OCI-M2 (cell line): Measurements from ENCODE around the gene KLHL12.

ENCODE experiments used
- DNase-seq: peaks from one replicate; lab custom pipeline; 2025; ENCODE audit not compliant: unreplicated experiment; lab: John Stamatoyannopoulos, UW

KLHL12 gene

DNA sequence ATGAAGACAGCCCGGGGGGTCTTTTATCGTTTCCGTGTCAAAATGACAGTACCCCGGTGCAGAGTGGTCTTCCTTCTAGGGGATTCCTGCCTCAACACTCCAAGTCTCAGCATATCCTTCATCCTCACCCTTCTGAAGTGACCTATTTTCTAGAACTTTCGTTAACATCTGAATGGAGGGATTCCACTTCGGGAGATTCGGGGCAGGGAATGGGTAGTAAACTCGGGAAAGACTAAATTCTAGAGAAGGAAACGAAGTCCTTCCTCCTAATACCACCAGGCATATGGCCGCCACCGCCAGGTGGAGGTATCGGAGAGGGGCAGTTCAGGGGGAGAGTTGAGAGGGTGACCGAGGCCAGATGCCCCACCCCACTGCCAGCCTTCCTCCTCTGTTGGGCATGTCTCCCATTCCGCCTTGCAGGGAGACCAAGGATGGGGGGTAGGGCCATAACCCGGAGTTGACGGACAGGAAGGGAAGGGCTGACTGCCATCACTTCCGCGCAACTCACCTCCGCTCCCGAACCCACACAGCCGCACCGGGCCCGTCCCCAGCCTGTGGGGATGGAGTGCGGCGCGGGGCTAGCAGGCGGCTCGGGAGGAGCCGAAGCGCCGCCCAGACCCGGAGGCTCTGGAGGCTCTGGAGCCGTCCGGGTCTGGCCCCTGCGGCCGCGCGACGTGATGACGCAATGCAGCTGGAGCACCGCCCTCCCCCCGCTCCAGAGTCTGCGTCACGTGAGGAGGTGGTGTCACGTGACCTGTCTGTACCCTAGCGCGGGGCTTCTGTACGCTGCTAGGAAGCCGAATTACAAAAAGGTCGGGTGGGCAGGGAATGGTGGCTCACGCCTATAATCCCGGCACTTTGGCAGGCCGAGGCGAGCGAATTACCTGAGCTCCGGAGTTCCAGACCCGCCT is at the start of gene KLHL12:
Gene KLHL12, minus strand, starts transcription at position 654 of the 911 bp plus-strand sequence. CDS start 2,072 bp downstream, outside the sequence.
- peak; percentile 49 for DNase-seq

DNA sequence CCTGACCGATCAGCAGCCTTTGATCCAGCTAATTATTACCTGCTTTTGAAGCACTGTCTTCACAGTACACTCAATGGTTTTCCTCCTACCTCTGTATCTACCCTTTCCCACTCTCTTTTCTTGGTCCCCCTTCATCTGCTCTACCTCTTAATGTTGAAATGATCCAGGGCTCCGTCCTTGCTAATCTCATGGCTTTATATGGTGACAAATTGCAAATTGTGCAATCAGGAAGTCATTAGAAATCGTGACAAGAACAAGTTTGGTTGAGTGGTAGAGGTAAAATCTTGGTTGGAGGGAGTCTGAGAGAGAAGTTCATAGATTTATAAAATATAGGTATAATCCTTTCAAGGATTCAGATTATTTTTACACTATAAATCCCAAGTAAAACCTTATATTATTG is 49.6 kb upstream of the KLHL12 start:
- no peak for DNase-seq

DNA sequence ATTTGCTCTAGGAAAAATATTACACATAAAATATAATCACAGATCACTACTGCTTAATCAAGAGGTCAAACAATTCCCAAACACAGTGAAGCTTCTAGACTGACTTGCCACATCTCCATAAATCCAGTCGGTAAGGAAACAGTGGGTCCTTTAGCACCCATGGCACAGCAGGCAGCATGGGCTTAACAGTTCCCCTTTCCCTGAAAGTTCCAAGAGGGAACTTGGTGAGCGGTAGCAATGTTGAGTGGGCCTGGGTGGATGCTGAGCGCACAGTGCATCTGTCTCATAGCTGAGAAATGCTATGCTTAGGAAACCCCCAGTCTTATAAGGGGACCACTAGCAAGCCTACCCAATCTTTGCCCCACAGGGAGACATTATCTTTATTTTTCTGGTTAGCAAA is 47.8 kb upstream of the KLHL12 start:
- DNase-seq, result no peak

DNA sequence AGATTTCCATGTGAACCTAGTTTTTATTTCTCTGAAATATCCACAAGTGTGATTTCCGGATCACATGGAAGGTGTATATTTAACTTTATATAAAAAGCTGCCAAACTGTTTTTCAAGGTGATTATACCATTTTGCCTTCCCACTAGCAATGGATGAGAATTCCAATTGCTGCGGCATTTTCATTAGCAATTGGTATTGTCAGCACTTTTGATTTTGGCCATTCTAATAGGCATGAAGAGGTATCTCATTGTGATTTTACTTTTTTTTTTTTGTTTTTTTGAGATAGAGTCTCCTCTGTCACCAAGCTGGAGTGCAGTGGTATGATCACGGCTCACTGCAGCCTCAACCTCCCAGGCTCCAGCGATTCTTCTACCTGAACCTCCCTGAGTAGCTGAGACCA is 45.0 kb upstream of the KLHL12 start:
- no peak for DNase-seq

DNA sequence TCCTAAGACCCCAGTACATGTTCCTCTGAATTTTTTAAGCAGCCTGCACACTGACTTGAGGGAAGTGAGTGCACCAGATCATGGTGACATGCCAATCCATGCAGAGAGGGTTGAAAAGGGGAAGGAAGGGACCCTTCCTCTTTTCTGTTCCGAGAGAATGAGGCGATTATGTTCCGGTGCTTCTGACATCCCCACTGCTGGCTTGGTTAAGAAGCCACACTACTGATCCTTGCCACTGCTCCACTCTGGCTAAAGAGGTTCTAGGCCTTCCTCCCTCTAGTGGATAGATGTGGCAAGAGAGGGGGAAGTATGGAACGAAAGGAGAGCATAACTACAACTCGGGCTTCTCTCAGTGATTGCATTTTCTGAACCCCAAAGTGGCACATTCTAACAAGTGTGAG is 41.9 kb upstream of the KLHL12 start:
- peak; percentile 86 for DNase-seq

DNA sequence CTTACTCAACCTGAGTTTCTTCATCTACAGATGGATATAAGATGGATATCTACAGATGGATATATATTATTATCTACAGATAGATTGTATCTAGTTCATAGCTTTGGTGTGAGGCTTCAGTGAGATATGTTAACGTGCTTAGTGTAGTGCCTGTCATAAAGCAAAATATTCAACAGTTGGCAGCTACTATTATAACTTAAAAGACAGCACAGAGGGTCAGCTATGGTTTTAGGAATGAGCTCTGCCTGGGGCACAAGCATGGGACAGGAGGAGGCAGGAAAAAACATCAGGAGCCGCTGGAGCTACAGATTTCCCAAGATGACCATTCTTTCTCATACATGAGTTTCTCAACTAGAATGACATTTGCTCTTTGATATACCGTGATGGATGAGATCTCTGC is 41.3 kb upstream of the KLHL12 start:
- DNase-seq, result no peak

DNA sequence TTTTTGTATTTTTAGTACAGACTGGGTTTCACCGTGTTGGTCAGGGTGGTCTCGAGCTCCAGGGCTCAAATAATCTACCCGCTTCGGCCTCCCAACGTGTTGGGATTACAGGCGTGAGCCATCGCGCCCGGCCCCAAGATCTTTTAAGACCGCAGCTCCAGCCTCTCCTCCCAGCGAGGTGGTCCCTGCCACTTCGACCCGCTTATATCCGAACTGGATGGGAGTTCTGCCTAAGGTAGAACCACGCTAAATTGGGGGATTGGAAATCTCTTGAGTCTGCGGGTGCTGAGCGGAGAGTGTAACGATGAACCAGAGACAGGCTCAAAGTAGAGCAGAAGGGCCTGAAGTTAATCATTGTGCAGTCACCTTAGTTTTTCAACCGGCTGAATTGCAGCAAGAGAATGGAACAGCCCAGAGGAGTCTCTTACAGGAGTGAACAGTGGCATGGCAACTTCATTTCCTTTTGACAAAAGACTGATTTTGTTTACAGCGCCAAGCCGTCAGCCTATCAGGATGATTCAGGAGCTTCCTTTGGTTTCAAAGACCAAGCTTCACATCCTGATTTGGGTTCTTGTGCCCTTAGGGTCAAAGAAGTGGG is 40.7 kb upstream of the KLHL12 start:
- no peak for DNase-seq

DNA sequence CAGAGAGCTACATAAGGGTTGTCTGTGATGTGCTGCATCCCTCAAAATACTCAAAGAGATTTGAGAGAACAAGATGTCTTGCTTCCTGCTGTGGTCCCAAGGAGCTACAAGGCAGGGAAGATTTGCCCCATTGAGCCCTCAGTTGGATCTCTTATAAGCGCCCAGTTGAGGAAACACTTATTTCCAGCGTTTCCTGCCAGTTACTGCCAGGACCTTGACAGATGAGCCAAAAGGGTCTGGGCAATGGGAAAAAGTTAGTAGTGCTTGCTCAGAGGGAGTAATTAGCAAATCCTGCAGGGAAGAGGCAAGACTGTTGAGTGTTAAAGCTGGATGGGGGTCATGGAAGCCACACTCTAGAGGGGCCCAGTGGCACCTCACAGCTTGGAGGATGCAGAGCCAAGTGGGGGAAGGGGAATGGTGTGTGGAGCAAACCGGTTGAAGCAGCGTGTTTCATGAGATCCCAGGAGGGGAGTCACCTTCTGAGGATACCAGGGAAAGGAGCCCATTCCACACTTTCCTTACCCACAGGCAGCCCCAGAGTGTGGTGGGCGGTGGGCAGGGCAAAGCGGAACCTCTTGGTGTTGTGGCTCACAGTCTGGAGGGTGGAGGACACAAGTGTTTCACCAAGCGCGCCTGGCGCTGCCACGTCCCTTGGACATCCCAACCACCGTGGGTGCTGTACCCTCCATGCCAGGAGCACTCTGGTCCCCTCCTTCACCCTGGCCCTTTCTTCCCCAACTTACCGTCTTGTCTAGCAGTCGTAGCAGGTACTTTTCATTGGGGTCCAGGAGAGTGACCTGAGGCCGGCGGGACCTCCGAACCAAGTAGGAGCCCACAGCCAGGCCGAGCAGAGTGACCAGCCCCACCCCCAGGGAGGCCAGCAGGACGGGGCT is 39.2 kb upstream of the KLHL12 start:
- no peak for DNase-seq

DNA sequence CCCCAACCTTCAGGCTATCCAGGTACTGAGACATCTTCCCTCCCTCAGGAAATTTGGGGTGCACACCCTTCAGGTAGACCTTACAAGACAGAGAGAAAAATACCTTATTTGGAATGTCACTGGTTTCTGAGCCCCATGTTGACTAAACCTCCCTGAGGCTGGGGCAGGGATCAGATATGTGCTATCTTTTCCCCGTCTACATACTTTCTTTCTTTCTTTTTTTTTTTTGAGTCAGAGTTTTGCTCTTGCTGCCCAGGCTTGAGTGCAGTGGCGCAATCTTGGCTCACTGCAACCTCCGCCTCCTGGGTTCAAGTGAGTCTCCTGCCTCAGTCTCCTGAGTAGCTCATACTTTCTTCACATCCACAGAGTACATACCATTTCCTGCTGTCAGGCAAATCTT is 38.4 kb upstream of the KLHL12 start:
- no peak for DNase-seq

DNA sequence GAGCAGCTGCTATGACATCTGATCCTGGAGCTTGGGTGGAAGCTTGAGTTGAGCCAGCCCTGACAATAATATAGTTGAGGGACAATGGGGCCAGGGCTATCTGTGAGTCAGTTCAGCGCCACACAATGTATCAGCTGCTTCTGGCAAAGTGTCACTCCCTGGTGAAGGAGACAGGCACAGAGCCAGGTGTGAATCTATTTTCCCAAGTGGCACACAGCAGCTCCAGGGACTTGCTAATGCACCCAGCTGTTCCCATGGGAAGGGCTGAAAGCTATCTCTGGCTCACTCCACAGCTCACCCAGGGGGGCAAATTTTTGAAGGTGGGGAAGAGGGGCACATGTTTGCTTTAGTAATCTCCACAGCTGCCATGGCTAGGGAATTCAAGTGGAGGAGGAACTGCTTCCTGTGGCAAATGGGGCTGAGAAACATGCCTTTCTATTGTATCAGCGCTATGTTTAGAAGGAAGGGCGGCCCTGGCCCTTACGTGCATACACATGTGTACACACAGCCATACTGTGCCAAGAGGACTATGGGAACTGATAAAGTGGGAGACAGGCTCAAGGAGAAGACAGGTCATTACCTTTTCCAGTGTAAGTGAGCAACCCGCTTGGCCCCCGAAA is 37.9 kb upstream of the KLHL12 start:
- DNase-seq, result no peak

DNA sequence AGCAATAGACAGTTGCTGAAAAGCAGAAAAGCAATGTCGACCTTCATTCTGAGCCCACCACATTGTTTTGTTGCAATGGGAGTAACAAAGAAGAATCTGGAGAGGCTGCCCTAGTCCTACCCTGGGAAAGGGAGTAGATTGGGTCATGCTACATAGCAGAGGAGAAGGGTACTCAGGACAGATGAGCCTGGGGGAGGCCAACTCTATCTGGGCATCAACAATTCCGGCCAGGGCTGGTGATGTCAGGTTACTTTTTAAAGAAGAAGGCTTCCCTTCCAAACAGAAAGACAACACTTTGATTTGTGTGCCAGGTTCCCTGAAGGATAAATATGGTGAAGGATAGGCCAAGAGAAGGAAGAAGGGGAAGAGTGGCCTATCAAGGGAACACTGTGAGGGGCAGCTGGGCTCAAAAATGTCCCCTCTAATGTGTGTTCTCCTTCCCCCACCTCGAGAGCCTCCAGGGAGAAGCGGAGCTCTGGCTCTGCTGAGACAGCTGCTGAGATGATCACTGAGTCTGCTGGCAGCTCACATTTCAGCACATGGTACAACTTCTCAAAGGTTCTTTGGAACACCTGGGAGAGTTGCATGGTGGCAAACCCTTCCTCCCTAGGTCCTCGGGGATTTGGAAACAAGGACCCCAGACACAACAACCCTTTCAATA is 34.3 kb upstream of the KLHL12 start:
- no peak for DNase-seq

DNA sequence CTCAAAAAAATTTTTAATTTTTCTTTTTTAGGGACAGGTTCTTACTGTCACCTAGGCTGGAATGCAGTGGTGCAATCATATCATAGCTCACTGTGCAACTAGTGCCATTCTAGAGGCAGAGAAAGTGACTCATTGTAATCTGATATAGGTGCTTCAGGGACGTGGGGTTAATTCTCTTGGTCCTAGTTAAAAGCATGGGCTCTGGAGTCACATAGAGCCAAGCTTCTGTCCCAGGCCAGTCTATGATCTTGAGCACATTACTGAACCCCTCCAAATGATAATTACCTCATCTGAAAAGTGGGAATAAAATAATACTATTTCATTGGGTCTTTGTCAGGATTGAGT is 32.2 kb upstream of the KLHL12 start:
- no peak for DNase-seq

DNA sequence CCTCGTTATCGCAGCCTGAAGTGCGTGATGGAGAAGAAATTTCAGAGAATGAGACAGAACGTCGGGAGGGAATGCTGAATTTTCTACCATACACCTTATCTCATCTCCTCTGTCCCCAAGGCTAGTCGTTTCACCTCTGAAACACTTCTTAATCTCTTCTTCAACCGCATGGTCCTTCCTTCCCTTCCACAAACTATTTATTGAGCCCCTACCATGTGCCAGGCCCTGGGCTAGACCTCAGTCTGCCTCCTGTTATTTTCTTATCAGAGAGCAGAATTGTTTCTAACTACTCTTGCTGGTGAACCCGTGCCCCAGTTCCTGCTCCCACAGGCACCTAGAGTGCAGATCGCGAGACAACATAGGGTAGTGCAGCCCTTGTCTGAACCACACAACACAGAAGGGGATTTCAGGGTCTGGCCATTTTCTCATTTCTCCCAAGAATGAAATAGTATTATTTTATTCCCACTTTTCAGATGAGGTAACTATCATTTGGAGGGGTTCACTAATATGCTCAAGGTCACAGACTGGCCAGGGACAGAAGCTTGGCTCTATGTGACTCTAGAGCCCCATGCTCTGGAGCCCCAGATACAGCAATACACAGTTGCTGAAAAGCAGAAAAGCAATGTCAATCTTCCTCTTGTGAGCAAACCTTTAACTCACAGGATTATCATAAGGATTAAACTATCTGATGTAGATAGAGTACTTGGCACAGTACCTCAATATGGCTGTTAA is 31.7 kb upstream of the KLHL12 start:
- DNase-seq, result no peak

DNA sequence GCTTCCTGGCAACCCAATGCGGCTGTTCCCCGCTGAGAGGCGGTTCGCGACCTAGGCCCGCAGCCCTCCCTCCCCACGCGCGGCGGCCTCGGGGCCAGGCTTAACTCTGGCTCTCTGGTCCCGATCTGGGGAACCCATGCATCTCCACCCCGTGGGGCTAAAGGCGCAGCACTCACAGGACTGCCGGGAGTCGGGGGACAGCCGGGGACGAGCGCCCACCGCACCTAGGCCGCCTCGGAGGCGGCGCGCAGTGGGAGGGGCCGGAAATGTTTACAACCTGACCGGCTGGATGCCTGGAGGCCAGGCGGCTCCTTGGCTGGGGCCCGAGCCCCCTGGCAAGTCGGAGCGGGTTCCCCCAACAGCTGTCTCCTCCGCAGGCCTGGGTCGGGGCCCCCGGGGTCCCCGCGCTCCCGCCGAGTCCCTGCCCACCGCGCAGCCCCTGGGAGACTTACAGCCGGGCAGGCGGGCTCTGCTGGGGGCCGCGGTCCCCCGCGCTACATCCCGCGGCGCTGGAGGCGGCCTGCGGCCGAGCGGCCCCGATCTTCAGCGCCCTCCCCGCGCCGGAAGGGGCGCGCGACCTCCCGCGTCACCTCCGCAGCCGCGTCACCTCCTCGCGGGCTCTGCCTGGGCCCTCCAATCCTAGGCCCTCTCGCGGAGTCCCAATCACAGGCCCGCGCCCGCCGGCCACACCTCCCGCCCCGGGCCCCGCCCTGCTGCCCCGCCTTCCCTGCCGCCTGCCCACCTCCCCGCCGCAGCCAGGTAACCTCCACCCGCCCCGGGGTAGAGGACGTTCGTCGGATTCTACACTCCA is 30.9 kb upstream of the KLHL12 start, which contains the start of gene ADIPOR1:
Gene ADIPOR1, minus strand, starts transcription at position 580 of the 811 bp plus-strand sequence. CDS start 7,242 bp downstream, outside the sequence.
- no peak for DNase-seq

DNA sequence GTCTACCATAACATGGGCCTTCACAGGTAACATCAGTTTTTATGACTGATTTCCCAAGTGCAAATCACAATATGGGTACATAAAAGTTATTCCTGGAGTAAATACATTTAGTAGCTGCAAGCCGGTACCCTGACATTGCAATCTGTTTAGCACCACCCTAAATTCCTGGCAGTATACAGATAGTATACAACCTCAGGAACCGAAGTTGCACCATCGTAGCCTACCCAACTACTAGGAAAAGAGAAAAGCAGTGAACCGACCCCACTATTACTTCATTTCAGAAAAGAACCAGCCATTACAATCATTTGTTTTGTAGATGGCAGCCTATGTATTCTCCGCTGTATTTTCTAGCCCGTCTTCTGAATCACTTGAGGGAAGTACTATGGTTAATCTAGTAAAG is 29.9 kb upstream of the KLHL12 start:
- no peak for DNase-seq

DNA sequence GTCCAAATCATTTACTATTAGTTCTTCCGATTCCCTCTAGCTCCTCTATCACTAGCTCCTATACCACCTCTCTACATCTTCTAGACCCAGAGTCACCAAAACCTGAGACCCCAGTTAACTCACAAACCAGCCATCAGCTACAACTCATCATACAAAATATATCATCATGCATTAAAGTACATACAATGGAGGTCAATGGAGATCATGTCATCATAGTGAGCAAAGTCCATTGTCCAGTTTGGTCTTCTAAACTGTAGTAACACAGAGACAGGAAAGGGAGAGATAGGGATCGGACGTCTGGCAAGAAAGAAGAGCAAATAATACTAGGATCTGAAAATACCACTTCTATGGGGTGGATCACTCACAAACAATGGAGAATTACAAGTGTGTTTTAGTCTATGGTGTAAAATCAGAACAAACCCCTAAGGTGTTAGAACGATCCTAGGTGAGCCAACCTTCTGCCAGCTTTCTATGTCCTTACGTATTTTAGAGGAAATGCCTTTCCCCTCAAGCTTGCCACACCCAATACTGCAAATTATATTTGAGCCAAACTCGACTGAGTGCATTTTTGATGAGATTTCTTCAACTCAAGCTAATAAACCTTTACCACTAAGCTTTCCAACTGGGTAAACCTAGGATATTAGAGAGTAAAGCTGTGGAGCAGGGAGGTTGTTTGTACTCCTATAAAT is 27.2 kb upstream of the KLHL12 start:
- no peak for DNase-seq

DNA sequence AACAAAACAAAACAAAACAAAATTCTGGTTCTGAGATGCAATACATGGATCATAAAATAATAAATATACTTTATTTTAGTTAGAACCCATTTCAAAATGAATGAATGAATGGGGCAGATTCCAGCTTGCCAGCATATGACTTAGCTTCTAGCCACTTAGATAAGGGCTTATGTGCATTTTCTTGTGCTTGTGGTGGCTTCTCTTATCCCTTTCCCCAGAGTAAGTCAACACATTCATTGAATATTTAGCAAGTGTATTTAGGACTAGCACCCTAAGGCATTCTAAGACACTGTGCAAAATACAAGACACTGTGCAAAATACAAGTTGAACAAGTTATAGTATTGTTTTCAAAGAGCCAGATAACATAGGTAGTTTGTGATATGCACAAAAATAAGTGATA is 26.4 kb upstream of the KLHL12 start:
- no peak for DNase-seq

DNA sequence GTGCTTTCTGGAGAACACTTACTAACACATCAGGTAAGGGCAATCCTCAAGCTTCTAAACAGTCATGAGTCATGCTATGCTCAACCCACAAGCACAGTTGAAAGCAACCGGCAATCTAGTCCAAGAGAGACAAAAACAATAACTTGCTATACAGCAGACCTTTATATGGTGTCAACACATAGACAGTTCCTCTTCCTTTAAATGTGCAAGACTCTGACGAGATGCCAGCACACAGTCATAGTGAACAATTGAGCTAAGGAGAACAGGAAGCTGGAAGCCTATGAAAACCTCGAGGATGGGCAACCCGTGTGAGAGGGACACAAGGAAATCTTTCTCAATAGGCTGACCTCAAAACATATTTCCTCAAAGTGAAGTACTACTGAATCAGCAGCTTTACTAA is 25.8 kb upstream of the KLHL12 start:
- DNase-seq, result no peak
